ENCODE measurements around the gene TRIP12.
"Not testable (repeated sequence)": the region's sequence is repeated elsewhere in the genome, so short reads cannot be mapped to it uniquely, and the experiment has no call there.

Gene TRIP12

GRCh38 chr2:229874647-229875046, 47.2 kb downstream of the TRIP12 start:
- no peak for DNase-seq (ENCODE audit: low read depth, low spot score)

- no peak for DNase-seq (ENCODE audit: low read depth, low spot score)
Measured at GRCh38 chr2:229873123-229873581, 48.7 kb downstream of the TRIP12 start.

DNA sequence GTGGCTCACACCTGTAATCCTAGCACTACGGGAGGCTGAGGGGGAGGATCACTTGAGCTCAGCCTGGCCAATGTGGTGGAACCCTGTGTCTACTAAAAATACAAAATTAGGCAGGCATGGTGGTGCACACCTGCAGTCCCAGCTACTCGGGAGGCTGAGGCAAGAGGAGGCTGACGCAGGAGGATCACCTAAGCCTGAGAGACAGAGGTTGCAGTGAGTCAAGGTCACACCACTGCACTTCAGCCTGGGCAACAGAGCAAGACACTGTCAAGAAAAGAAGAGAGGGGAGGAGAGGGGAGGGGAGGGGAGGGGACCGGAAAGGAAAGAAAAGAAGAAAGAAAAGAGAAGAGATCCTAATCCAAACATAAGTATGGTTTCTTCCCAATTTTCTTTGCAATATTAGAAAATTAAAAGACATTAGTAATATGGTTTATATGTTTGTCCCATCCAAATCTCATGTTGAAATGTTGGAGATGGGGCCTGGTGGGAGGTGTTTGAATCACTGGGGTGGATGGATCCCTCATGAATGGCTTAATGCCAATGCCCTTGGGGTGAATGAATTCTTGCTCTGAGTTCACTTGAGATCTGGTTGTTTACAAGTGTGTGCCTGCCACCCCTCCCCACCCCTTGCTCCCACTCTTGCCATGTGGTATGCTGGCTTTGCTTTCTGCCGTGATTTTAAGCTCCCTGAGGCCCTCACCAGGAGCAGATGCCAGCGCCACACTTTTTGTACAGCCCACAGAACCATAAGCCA, 50.7 kb downstream of the TRIP12 start:
- DNase-seq (ENCODE audit: low read depth, low spot score): no peak

DNA sequence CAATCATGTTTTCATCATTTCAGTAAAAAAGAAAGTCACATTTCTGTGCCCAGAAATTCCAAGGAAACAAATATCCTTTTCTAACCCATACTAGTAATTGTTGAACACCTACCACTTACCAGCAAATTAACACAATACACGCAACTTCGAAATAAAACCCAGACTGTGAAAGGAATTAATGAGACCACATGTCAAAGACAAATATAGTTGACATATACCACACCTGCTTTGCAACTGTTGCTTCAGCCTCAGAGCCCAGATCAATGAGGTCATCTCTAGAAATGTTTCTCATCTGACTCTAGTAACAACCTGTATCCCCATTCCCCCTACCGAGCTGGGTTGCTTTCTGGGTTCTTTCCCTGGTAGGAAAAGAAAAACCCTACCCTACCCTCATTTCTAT, 52.6 kb downstream of the TRIP12 start:
- DNase-seq (ENCODE audit: low read depth, low spot score): no peak

- DNase-seq (ENCODE audit: low read depth, low spot score): no peak
Measured at GRCh38 chr2:229868794-229869193, 53.0 kb downstream of the TRIP12 start.

DNA sequence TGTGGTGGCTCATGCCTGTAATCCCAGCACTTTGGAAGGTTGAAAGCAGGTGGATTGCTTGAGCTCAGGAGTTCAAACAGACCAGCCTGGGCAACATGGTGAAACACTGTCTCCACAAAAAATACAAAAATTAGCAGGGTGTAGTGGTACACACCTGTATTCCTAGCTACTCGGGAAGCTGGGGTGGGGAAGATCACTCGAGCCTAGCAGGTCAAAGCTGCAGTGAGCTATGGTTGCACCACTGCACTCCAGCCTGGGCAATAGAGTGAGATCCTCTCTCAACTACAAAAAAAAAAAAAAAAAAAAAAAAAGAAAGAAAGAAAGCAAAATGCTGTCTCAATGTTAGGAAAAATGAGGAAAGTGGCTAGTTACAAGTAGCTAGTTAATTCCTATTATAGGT, 56.8 kb downstream of the TRIP12 start:
- DNase-seq (ENCODE audit: low read depth, low spot score): no peak

DNA sequence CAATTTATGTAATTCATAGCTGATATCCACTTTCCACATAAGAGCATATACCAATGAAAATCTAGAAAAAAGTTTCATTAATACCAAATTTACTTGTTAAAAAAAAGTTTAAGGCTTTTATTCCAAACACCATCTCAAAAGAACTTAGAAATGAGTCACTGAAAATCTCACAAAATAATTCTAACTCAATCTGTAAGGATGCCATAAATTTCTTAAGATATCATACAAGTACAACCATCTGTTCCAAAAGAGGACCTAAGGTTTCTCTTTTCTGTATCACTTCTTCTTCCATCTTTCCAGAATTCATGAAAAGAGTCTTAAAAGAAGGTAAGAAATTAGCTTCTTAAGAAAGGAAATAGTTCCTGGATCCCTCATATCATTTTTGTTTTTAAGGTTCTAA, 60.4 kb downstream of the TRIP12 start:
- DNase-seq (ENCODE audit: low read depth, low spot score): no peak

- no peak for DNase-seq (ENCODE audit: low read depth, low spot score)
Measured at GRCh38 chr2:229860334-229860733, 61.5 kb downstream of the TRIP12 start.

DNA sequence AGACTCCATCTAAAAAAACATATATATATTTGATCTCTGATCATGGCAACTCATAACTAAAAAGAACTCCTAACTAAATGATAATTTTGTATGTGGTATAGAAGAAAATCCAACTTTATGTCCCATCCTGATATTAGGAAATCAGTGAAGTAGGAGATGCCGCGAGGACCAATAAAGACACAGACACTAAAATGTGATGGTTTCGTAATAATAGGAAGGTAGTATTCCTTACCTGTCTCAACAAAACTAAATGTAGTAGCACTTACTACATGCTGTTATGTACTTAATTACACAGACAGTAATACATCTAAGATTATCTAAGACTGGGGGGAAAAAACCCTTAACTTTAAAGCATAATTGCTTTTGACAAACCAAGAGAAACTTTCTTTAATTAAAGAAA, 63.5 kb downstream of the TRIP12 start:
- no peak for DNase-seq (ENCODE audit: low read depth, low spot score)

GRCh38 chr2:229857634-229858033, 64.2 kb downstream of the TRIP12 start:
- no peak for DNase-seq (ENCODE audit: low read depth, low spot score)

DNA sequence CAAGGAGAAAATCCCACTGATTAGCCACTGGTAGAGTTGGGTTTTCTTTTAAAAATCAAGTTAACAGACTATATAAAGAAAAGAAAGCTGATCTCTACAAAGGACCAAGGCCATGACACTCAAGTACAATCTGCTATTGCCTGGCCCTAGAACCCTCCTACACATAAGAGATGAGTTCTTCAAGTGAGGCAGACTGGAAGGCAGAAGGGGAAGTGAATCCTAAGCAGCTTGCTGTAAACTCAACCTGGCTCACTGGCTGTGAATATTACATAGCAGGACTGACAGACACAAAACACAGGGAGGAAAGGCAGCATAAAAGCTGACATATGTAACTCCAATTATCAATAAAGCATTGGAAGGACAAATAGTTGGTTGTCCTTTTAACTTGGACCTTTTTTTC, 65.4 kb downstream of the TRIP12 start:
- no peak for DNase-seq (ENCODE audit: low read depth, low spot score)

DNA sequence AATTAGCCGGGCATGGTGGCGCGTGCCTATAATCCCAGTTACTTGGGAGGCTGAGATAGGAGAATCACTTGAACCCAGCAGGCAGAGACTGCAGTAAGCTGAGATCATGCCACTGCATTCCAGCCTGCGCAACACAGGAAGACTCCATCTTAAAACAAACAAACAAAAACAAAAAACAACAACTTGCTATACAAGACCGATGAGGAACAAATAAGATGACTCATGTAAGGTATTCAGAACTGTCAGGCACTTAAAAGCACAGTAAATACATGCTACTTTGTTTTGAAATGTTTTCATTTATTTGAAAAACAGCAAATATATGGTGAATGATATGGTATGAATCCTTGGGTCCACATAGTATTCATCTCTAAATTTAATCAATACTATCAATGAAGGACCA, 66.7 kb downstream of the TRIP12 start:
- DNase-seq (ENCODE audit: low read depth, low spot score): no peak

GRCh38 chr2:229852565-229852964, 69.2 kb downstream of the TRIP12 start:
- DNase-seq (ENCODE audit: low read depth, low spot score): no peak

- DNase-seq (ENCODE audit: low read depth, low spot score): no peak
Measured at GRCh38 chr2:229851870-229852269, 69.9 kb downstream of the TRIP12 start.

DNA sequence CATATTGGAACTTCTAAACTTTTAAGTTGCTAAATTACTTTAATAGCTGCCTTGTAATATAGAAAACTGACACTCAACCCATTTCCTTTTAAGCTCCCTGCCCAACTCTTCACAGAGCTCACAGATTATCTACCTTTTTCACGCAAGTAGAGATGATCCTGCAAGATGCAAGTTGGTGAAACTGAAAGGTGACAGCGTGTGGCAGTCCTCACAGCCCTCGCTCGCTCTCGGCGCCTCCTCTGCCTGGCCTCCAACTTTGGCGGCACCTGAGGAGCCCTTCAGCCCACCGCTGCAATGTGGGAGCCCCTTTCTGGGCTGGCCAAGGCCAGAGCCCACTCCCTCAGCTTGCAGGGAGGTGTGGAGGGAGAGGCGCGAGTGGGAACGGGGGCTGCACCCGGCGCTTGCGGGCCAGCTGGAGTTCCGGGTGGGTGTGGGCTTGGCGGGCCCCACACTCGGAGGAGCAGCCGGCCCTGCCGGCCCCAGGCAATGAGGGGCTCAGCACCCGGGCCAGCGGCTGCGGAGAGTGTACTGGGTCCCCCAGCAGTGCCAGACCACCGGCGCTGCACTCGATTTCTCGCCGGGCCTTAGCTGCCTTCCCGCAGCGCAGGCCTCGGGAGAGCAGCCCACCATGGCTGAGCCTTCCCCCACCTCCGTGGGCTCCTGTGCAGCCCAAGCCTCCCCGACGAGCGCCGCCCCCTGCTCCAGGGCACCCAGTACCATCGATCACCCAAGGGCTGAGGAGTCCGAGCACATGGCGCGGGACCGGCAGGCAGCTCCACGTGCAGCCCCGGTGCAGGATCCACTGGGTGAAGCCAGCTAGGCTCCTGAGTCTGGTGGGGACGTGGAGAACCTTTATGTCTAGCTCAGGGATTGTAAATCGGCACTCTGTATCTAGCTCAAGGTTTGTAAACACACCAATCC, 71.2 kb downstream of the TRIP12 start:
- DNase-seq (ENCODE audit: low read depth, low spot score): not testable (repeated sequence)

GRCh38 chr2:229849073-229849472, 72.7 kb downstream of the TRIP12 start:
- DNase-seq (ENCODE audit: low read depth, low spot score): no peak

DNA sequence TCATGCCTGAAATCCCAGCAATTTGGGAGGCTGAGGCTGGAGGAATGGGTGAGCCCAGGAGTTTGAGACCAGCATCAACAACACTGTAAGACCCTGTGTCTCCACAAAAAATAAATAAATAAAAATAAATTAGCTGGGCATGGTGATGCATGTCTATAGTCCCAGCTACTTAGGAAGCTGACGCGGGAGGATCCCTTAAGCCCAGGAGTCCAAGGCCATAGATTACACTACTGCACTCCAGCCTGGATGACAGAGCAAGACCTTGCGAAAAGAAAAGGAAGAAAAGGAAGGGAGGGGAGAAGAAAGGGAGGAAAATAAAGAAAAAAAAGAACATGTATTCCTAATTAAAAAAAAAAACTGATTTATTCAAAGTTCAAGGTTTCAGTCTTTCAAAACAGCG, 78.2 kb downstream of the TRIP12 start:
- no peak for DNase-seq (ENCODE audit: low read depth, low spot score)

DNA sequence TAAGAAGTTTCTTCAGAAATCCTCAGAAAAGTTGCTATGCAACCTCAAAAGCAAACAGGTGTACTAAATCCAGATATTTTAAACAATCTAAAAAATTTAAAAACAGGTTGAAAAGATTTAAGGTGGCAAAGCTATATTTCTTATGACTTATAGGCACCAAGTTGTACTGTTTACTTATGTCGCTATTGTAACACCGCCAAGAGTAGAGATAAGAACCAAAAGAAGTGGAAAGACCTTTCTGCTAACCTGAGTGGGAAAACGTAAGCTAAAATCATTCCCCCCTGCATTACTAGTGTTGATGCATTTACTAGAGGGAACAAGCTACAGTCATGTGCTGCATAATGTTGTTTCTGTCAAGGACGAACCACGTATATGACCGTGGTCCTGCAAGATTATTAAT, 83.1 kb downstream of the TRIP12 start:
- no peak for DNase-seq (ENCODE audit: low read depth, low spot score)

DNA sequence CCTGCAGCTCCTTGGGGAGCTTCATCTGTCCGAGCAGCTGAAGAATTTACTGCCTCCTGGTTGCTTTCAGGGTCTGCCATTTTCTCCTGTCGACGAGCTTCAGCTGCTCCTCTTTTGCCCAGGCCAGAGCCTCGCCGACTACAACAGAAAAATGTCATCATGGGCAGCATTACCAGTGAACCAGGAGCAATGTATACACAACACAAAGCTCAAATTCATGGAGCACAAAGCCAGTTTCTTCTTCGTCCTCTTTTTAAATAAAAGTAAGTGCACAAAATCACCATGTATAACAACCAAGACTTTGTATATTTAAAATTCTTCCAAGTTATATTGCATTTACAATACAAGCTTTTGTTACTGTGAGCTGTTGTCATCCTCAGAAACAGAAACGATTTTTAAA, 85.0 kb downstream of the TRIP12 start:
- DNase-seq (ENCODE audit: low read depth, low spot score): no peak

DNA sequence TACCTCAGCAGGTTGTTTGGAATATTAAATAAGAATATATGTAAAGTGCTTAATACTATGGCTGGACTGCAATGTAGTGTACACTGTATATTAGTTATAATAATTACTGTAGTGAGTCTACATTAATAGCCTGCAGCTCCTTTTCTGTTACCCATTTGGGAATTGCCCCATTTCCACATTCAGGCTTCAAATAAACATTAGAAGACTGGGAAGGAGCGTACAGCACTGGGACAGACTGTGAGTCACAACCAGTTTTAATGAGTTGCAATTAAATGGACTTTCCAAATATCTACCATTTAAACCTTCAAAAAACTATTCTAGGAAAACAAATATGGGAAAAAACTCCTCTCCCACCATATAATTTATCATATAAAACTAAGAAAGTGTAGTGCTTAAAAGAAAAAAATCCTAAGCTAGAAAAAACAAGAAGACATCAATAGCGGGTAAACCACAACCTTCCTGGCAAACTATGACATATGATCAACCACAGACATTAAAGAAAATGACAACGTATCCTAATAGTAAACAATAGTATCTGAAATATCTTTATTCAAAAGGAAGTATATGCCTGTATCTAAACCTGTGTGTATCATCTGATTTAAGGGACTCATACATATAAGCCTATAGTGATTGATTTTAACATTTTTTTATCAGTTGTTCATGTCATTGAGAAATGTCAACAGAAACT, 86.1 kb downstream of the TRIP12 start:
- no peak for DNase-seq (ENCODE audit: low read depth, low spot score)

DNA sequence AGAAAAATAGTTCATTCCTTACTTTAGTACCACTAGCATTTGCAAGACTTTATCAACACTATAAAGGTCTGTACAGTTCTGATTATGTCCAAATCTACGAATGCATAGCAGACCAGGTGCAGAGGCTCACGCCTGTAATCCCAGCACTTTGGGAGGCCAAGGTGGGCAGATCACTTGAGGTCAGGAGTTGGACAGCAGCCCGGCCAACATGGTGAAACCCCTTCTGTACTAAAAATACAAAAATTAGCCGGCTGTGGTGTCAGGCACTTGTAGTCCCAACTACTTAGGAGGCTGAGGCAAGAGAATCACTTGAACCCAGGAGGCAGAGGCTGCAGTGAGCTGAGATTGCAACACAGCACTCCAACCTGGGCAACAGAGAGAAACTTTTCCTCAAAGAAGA, 87.4 kb downstream of the TRIP12 start:
- not testable (repeated sequence) for DNase-seq (ENCODE audit: low read depth, low spot score)

- no peak for DNase-seq (ENCODE audit: low read depth, low spot score)
Measured at GRCh38 chr2:229832510-229832898, 89.3 kb downstream of the TRIP12 start.
